ENCODE measurements around the gene MID1. TPM values are rescaled to one million over a fixed set of nuclear protein-coding genes. Genes with fewer than 3 reads are reported as not detected.

Gene MID1
- total and polyA plus RNA-seq, 9 of the 15 experiments (the other 6 are each of a cell fraction or from before 2014, with no cell fraction given) = 0.07 to 0.54 (median 0.33) TPM

GRCh38 chrX:10578527-10578926 is 41.9 kb downstream of the MID1 start:
- Histone ChIP-seq H3K36me3 (ENCODE audit: control insufficient read depth, insufficient read depth, low read length) (no peaks in the 10 kb centered on the region), H3K4me2 (ENCODE audit: insufficient read depth, low read length) (no peak overlapping the region), H3K4me1 (replicated peaks in 1 of 2; ENCODE audit: control insufficient read depth in 2 of 2, insufficient read depth in 2 of 2, low read length in 2 of 2) (peaks cover 3 to 15% of the 10 kb centered on the region in 2 experiments; a peak in 3 of 5 replicates), H2AFZ (ENCODE audit: low read depth, low read length) (no peak overlapping the region), H3K4me3 (no peak overlapping the region), H3K27ac (ENCODE audit: extremely low read depth, low read depth, low read length) (no peak overlapping the region), H3K9me1 (ENCODE audit: control insufficient read depth, insufficient read depth, low read length) (no peaks in the 10 kb centered on the region), H3K79me2 (ENCODE audit: control insufficient read depth, insufficient read depth, low read length) (no peaks in the 10 kb centered on the region), H3K9ac (ENCODE audit: insufficient read depth in 1 of 2, low read depth in 2 of 2, low read length in 2 of 2) (no peak overlapping the region), H4K20me1 (replicated peaks; ENCODE audit: control insufficient read depth, insufficient read depth, low read length) (no peaks in the 10 kb centered on the region), H3K9me3 (replicated peaks; ENCODE audit: control insufficient read depth, insufficient read depth, low read depth, low read length) (peaks cover 7% of the 10 kb centered on the region), H3K27me3 (ENCODE audit: control insufficient read depth in 2 of 2, insufficient read depth in 2 of 2, low read length in 2 of 2) (no peaks in the 10 kb centered on the region)
- FAIRE-seq = no peak
- in situ Hi-C loops (cut with MboI) = no loop called here
- WGBS (ENCODE audit: insufficient coverage, low coverage, missing lambda C conversion rate) = 14% methylated on average over 2 of the region's 2 CpGs
- CTCF ChIA-PET (ENCODE audit: low intra/inter-chr PET ratio) = no interaction called here
- intact Hi-C loops (cut with micrococcal nuclease) = no loop called here
- ATAC-seq = no peak
- no TSS peak for BruUV-seq (replicated peaks)
- POLR2A ChIA-PET = no interaction called here
- no peak for DNase-seq (ENCODE audit: extremely low read depth in 1 of 4, low spot score in 3 of 4)
- TF ChIP-seq NCOA6 (IDR thresholded peaks at IDR 0.05) (no peak), MEF2D (tag; conservative IDR thresholded peaks at IDR 0.05; ENCODE audit: low read depth) (no peak), ZNF507 (tag; conservative IDR thresholded peaks at IDR 0.05) (no peak), ZNF232 (CRISPR knock-in tag; IDR thresholded peaks at IDR 0.05) (no peak), CREB3 (tag; conservative IDR thresholded peaks at IDR 0.05; ENCODE audit: low read depth) (no peak), CHD4 (IDR thresholded peaks at IDR 0.05; ENCODE audit: insufficient read depth, insufficient replicate concordance, low read depth, low read length, poor library complexity, severe bottlenecking) (no peak), FOXK1 (CRISPR knock-in tag; IDR thresholded peaks at IDR 0.05; ENCODE audit: borderline replicate concordance) (no peak)
